OCI-LY7 (cell line): ENCODE data around the gene S1PR5. TPM values are rescaled to one million over a fixed set of nuclear protein-coding genes. Genes with fewer than 3 reads are reported as not detected.

Source experiments
- BruUV-seq: library from RNA; stranded (reverse); fragments of 400-500 nt; replicated peaks from 2 replicates; lab custom pipeline; 2021; lab: Mats Ljungman, UMichigan
- CTCF ChIA-PET: fragments of 300-600 bp; sonication (Branson Sonifier 250); formaldehyde crosslinking; loops from one replicate; lab custom pipeline; 2022; ENCODE audit warnings: antibody characterized with exemption; ENCODE audit not compliant: unreplicated experiment; lab: Charles Lee
- POLR2A ChIA-PET: fragments of 300-600 bp; sonication (Branson Sonifier 250); formaldehyde crosslinking; loops from one replicate; lab custom pipeline; 2022; ENCODE audit warnings: antibody characterized with exemption; lab: Charles Lee
- DNase-seq: peaks from one replicate; pipeline ENCODE4 v3.0.0-alpha.2; 2015; ENCODE audit warnings: low spot score
- H2AFZ ChIP-seq: fragments of 200-600 bp; sonication (generic), shearing (Covaris generic); 2 replicates; pipeline ENCODE4 v1.6.1; 2014; ENCODE audit warnings: mild to moderate bottlenecking, antibody characterized with exemption, low read length, moderate library complexity
- H3K27ac ChIP-seq: fragments of 200-600 bp; sonication (generic); 2 replicates; pipeline ENCODE4 v1.5.1; 2014; ENCODE audit warnings: mixed run types, low read depth, mild to moderate bottlenecking, moderate library complexity, low read length, inconsistent platforms; ENCODE audit not compliant: poor library complexity, severe bottlenecking
- H3K36me3 ChIP-seq: fragments of 200-600 bp; sonication (generic); 2 replicates; pipeline ENCODE4 v1.6.1; 2014; ENCODE audit warnings: mild to moderate bottlenecking, antibody characterized with exemption, low read length, moderate library complexity, mixed read lengths; ENCODE audit not compliant: insufficient read depth
- H3K4me1 ChIP-seq: fragments of 200-600 bp; sonication (generic); 2 replicates; pipeline ENCODE4 v1.5.1; 2014; ENCODE audit warnings: mild to moderate bottlenecking, low read length; ENCODE audit not compliant: insufficient read depth, poor library complexity, severe bottlenecking
- H3K4me2 ChIP-seq: fragments of 200-600 bp; sonication (generic); 2 replicates; pipeline ENCODE4 v1.6.1; 2014; ENCODE audit warnings: mild to moderate bottlenecking, low read length
- H3K4me3 ChIP-seq: fragments of 200-600 bp; sonication (generic); 2 replicates; pipeline ENCODE4 v1.5.1; 2014; ENCODE audit warnings: mild to moderate bottlenecking, low read depth, low read length; ENCODE audit not compliant: poor library complexity, severe bottlenecking
- H3K79me2 ChIP-seq: fragments of 200-600 bp; sonication (generic); 2 replicates; pipeline ENCODE4 v1.6.1; 2016; ENCODE audit warnings: low read depth, mild to moderate bottlenecking, low read length, moderate library complexity, mixed read lengths; ENCODE audit not compliant: insufficient read depth
- H3K9me2 ChIP-seq: fragments of 200-600 bp; sonication (generic); 2 replicates; pipeline ENCODE4 v1.6.1; 2016; ENCODE audit warnings: mild to moderate bottlenecking, low read length, mixed read lengths; ENCODE audit not compliant: insufficient read depth
- H3K9me3 ChIP-seq: fragments of 200-600 bp; sonication (generic); 2 replicates; pipeline ENCODE4 v1.6.1; 2014; ENCODE audit warnings: mild to moderate bottlenecking, mixed run types, low read length, mixed read lengths
- H4K20me1 ChIP-seq: fragments of 200-600 bp; sonication (generic); 2 replicates; pipeline ENCODE4 v1.6.1; 2014; ENCODE audit warnings: mild to moderate bottlenecking, antibody characterized with exemption, low read length, moderate library complexity, mixed read lengths; ENCODE audit not compliant: insufficient read depth
- EZH2phosphoT487 ChIP-seq: fragments of 200-600 bp; sonication (generic); IDR thresholded peaks from 2 replicates; pipeline ENCODE4 v1.6.1; 2018; ENCODE audit warnings: low read depth, borderline replicate concordance, mild to moderate bottlenecking, mixed run types, antibody characterized with exemption, low read length, moderate library complexity, mixed read lengths
- intact Hi-C: fragments of 100-400 bp; cut with micrococcal nuclease; formaldehyde crosslinking; loops from one replicate; pipeline ENCODE4 v1.10.0; 2022; ENCODE audit not compliant: unreplicated experiment
- total RNA-seq, 2 experiments: library from RNA; depleted of rRNA in 1 of 2; stranded (reverse); fragments of >200 nt in 1 of 2; shearing (Covaris generic) in 1 of 2; gene quantifications; 2 replicates each; pipeline ENCODE4 v1.2.3, GENCODE V29; 2014 to 2022
- TF ChIP-seq, protein P1 (sequence below): fragments of 200-600 bp; sonication (generic); conservative IDR thresholded peaks from 2 replicates; pipeline ENCODE4 v1.5.1; 2014; ENCODE audit warnings: mild to moderate bottlenecking, antibody characterized with exemption, low read length, moderate library complexity, mixed read lengths

Gene S1PR5
- total RNA-seq, 2 experiments from 2014 or later: not detected

GRCh38 chr19:10538204-10538983 lies 21.1 kb upstream of the S1PR5 start:
- no peak for DNase-seq
- POLR2A ChIA-PET: interaction anchor here (0.6 kb wide), 1 partner anchor 58 kb away, joined by 3 read pairs; no protein-coding TSS in a partner anchor
- intact Hi-C loops: no loop called here

GRCh38 chr19:10537668-10538067 lies 20.4 kb upstream of the S1PR5 start:
- Histone ChIP-seq H3K79me2 (no peaks in the 10 kb centered on the region), H3K9me3 (no peaks in the 10 kb centered on the region), H3K4me3 (no peak overlapping the region), H3K4me1 (peaks cover under 1% of the 10 kb centered on the region), H3K36me3 (no peaks in the 10 kb centered on the region), H3K9me2 (no peaks in the 10 kb centered on the region), H2AFZ (no peak overlapping the region), H4K20me1 (no peaks in the 10 kb centered on the region), H3K4me2 (no peak overlapping the region), H3K27ac (no peak overlapping the region)
- ChIA-PET POLR2A (interaction anchor here (0.6 kb wide), 1 partner anchor 57 kb away, joined by 3 read pairs; no protein-coding TSS in a partner anchor), CTCF (no interaction called here)
- intact Hi-C loops: no loop called here
- TF ChIP-seq EZH2phosphoT487: no peak
- TF ChIP-seq, protein P1, sequence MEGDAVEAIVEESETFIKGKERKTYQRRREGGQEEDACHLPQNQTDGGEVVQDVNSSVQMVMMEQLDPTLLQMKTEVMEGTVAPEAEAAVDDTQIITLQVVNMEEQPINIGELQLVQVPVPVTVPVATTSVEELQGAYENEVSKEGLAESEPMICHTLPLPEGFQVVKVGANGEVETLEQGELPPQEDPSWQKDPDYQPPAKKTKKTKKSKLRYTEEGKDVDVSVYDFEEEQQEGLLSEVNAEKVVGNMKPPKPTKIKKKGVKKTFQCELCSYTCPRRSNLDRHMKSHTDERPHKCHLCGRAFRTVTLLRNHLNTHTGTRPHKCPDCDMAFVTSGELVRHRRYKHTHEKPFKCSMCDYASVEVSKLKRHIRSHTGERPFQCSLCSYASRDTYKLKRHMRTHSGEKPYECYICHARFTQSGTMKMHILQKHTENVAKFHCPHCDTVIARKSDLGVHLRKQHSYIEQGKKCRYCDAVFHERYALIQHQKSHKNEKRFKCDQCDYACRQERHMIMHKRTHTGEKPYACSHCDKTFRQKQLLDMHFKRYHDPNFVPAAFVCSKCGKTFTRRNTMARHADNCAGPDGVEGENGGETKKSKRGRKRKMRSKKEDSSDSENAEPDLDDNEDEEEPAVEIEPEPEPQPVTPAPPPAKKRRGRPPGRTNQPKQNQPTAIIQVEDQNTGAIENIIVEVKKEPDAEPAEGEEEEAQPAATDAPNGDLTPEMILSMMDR: no peak
- no peak for DNase-seq
- no TSS peak for BruUV-seq

More at GRCh38 chr19:10538204-10538983, 21.1 kb upstream of the S1PR5 start:
- H3K4me2 ChIP-seq: no peak overlapping the region
- no peaks in the 10 kb centered on the region for H3K36me3 ChIP-seq
- no TSS peak for BruUV-seq
- H3K9me3 ChIP-seq: no peaks in the 10 kb centered on the region
- no peaks in the 10 kb centered on the region for H4K20me1 ChIP-seq
- TF ChIP-seq, protein P1: no peak
- TF ChIP-seq EZH2phosphoT487: no peak
- no peak overlapping the region for H3K4me3 ChIP-seq
- no peak overlapping the region for H3K27ac ChIP-seq
- H3K9me2 ChIP-seq: no peaks in the 10 kb centered on the region
- CTCF ChIA-PET: no interaction called here
- no peaks in the 10 kb centered on the region for H3K79me2 ChIP-seq
- H2AFZ ChIP-seq: no peak overlapping the region
- H3K4me1 ChIP-seq: peaks cover 8% of the 10 kb centered on the region

- Histone ChIP-seq H3K79me2 (no peaks in the 10 kb centered on the region), H3K9me2 (no peaks in the 10 kb centered on the region), H3K36me3 (no peaks in the 10 kb centered on the region), H3K27ac (no peak overlapping the region), H3K9me3 (no peaks in the 10 kb centered on the region), H3K4me1 (no peaks in the 10 kb centered on the region), H3K4me3 (no peak overlapping the region), H3K4me2 (no peak overlapping the region), H2AFZ (no peak overlapping the region), H4K20me1 (no peaks in the 10 kb centered on the region)
- TF ChIP-seq EZH2phosphoT487: no peak
- TF ChIP-seq, protein P1: no peak
- intact Hi-C loops: no loop called here
- DNase-seq: no peak
- BruUV-seq: no TSS peak
- ChIA-PET POLR2A (interaction anchor here (0.5 to 0.6 kb wide), 4 partner anchors 8 to 123 kb away, joined by 3 to 4 read pairs (median 3); partner anchors contain the start of gene ATG4D), CTCF (no interaction called here)
Observed at GRCh38 chr19:10535613-10536012, 18.4 kb upstream of the S1PR5 start.
